Endothelial cell of umbilical vein (primary cell): ENCODE results near the gene CGNL1. TPM values are rescaled to one million over a fixed set of nuclear protein-coding genes. Genes with fewer than 3 reads are reported as not detected.

ENCODE experiments used
- BruUV-seq: library from RNA; stranded (reverse); fragments of 400-500 nt; replicated peaks from 2 replicates; lab custom pipeline; 2021; lab: Mats Ljungman, UMichigan
- CTCF ChIA-PET: fragments of 300-600, 350-600 bp; sonication (Branson Sonifier 250); formaldehyde crosslinking; loops from one replicate; lab custom pipeline; 2021; ENCODE audit warnings: antibody characterized with exemption, inconsistent platforms; lab: Charles Lee
- POLR2A ChIA-PET: fragments of 300-600, 350-600 bp; sonication (Branson Sonifier 250); formaldehyde crosslinking; loops from one replicate; lab custom pipeline; 2021; ENCODE audit warnings: antibody characterized with exemption, inconsistent platforms; lab: Charles Lee
- DNase-seq: peaks from one replicate; pipeline ENCODE4 v3.0.0-alpha.2; 2011; ENCODE audit warnings: low read depth, low spot score
- FAIRE-seq: peaks from 2 replicates; lab custom pipeline; 2011; peaks lifted over from hg19 to GRCh38; lab: Jason Lieb, UNC
- H2AFZ ChIP-seq: 2 replicates; pipeline ENCODE4 v1.6.0; 2012; ENCODE audit warnings: low read depth, low read length, control low read depth, inconsistent platforms
- H3K27ac ChIP-seq: 2 replicates; pipeline ENCODE4 v1.5.1; 2011; ENCODE audit warnings: low read depth, mild to moderate bottlenecking, control low read depth, low read length, moderate library complexity; ENCODE audit not compliant: insufficient read depth
- H3K27me3 ChIP-seq, 2 experiments: 2 replicates each; pipeline versions ENCODE4 v1.6.0 to v1.6.1; 2011; ENCODE audit warnings: low read length in 2 of 2, mixed read lengths in 1 of 2; ENCODE audit not compliant: control insufficient read depth in 2 of 2, insufficient read depth in 2 of 2
- H3K36me3 ChIP-seq, 2 experiments: 2 replicates in 1 of 2; 3 replicates in 1 of 2; pipeline ENCODE4 v1.5.1; 2011; ENCODE audit warnings: low read length in 2 of 2, mild to moderate bottlenecking in 1 of 2, moderate library complexity in 1 of 2; ENCODE audit not compliant: control insufficient read depth in 2 of 2, insufficient read depth in 2 of 2; ENCODE audit errors: extremely low read depth in 1 of 2
- H3K4me1 ChIP-seq: 3 replicates; pipeline ENCODE4 v1.5.1; 2011; ENCODE audit warnings: mild to moderate bottlenecking, low read length; ENCODE audit not compliant: control insufficient read depth, insufficient read depth; ENCODE audit errors: extremely low read depth
- H3K4me2 ChIP-seq: 2 replicates; pipeline ENCODE4 v1.6.1; 2011; ENCODE audit warnings: low read length, control low read depth, mixed read lengths; ENCODE audit not compliant: insufficient read depth
- H3K4me3 ChIP-seq, 3 experiments: fragments of 200-600 bp in 1 of 3; sonication (generic), shearing (Covaris generic) in 1 of 3; replicated peaks in 1 of 3; 2 replicates each; pipeline ENCODE4 v1.5.1; 2011 to 2016; ENCODE audit warnings: control low read depth in 3 of 3, low read length in 3 of 3, mild to moderate bottlenecking in 2 of 3, inconsistent platforms in 1 of 3, low read depth in 1 of 3, moderate library complexity in 1 of 3; ENCODE audit not compliant: insufficient read depth in 1 of 3
- H3K79me2 ChIP-seq: 2 replicates; pipeline ENCODE4 v1.6.0; 2012; ENCODE audit warnings: low read length, inconsistent platforms; ENCODE audit not compliant: control insufficient read depth, insufficient read depth
- H3K9ac ChIP-seq: replicated peaks from 2 replicates; pipeline ENCODE3; 2011; ENCODE audit warnings: low read length, control low read depth; ENCODE audit not compliant: insufficient read depth; ENCODE audit errors: extremely low read depth
- H3K9me1 ChIP-seq: replicated peaks from 3 replicates; pipeline ENCODE4 v1.6.0; 2011; ENCODE audit warnings: mild to moderate bottlenecking, low read length; ENCODE audit not compliant: control insufficient read depth, insufficient read depth; ENCODE audit errors: extremely low read depth
- H3K9me3 ChIP-seq: replicated peaks from 2 replicates; pipeline ENCODE4 v1.5.1; 2012; ENCODE audit warnings: low read length, inconsistent platforms; ENCODE audit not compliant: control insufficient read depth, insufficient read depth
- H4K20me1 ChIP-seq: replicated peaks from 2 replicates; pipeline ENCODE3; 2011; ENCODE audit warnings: mild to moderate bottlenecking, low read length; ENCODE audit not compliant: control insufficient read depth, insufficient read depth; ENCODE audit errors: extremely low read depth
- EZH2 ChIP-seq: IDR thresholded peaks from 2 replicates; pipeline ENCODE4 v1.6.1; 2012; ENCODE audit warnings: borderline replicate concordance, low read depth, mild to moderate bottlenecking, moderate library complexity, low read length, inconsistent platforms; ENCODE audit not compliant: severe bottlenecking
- FOS ChIP-seq: IDR thresholded peaks from 2 replicates; pipeline ENCODE4 v1.6.1; 2011; ENCODE audit warnings: mild to moderate bottlenecking, low read length, moderate library complexity, borderline replicate concordance; ENCODE audit not compliant: insufficient read depth
- POLR2A ChIP-seq: IDR thresholded peaks from 2 replicates; pipeline ENCODE4 v1.6.1; 2012; ENCODE audit warnings: low read depth, mild to moderate bottlenecking, control low read depth, low read length
- POLR2AphosphoS5 ChIP-seq: IDR thresholded peaks from 2 replicates; pipeline ENCODE4 v1.6.1; 2012; ENCODE audit warnings: low read depth, mild to moderate bottlenecking, control low read depth, low read length, moderate library complexity; ENCODE audit not compliant: insufficient read depth
- dilution Hi-C: fragments of 300-500 bp; cut with MboI; formaldehyde crosslinking; loops from one replicate; pipeline ENCODE4 v1.15.0; 2019; ENCODE audit warnings: low sequenced_read_pairs; ENCODE audit not compliant: extremely low pct_ligation_motif_present
- intact Hi-C: fragments of 100-400 bp; cut with micrococcal nuclease; formaldehyde crosslinking; loops from one replicate; pipeline ENCODE4 v1.10.0; 2022
- polyA plus RNA-seq, 4 experiments: library from polyadenylated mRNA; depleted of rRNA in 3 of 4; stranded (reverse) in 3 of 4; unstranded in 1 of 4; fragments of >200 nt; gene quantifications; 2 replicates each; pipeline versions ENCODE4 v1.2.1 to v1.2.3, GENCODE V29; 2011 to 2012; ENCODE audit warnings: missing spikeins in 1 of 4
- total RNA-seq: library from RNA; stranded (reverse); gene quantifications from 2 replicates; pipeline ENCODE4 v1.2.3, GENCODE V29; 2021
- TF ChIP-seq, protein P1 (sequence below), 2 donors: IDR thresholded peaks; 1 replicate in 1 of 2; 2 replicates in 1 of 2; pipeline ENCODE4 v1.5.1; 2011; ENCODE audit warnings: low read length in 2 of 2, mild to moderate bottlenecking in 2 of 2, moderate library complexity in 2 of 2, control low read depth in 1 of 2, inconsistent platforms in 1 of 2, low read depth in 1 of 2; ENCODE audit not compliant: insufficient read depth in 1 of 2; ENCODE audit errors: extremely low read depth in 1 of 2

CGNL1 gene
- total and polyA plus RNA-seq, 2 donors (not counting 3 experiments of a cell fraction or from before 2014, with no cell fraction given), result 6.9 to 27.1 TPM

DNA sequence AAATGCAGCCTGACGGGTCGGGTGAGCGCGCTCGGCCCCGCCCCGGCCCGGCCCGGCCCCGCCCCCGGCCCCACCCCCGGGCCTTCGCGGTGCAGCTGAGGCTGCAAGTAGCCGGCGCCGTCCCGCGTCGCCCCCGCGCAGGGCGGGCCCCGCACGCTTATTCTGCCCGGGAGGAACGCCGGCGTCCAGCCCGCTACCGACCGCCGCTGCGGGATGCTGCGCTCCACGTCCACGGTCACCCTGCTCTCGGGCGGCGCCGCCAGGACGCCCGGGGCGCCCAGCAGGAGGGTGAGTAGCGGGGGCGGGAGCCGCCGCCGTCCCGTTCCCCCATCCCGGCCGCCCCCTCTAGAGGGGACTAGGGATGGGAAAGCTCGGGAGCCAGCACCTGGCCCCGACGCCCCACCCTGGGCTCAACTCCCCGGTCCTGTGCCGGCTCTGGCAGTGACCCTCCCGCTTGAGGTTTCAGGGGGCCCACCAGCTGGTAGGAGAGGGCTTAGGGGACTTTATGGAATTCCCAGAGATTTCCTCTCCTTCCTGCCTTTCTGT is 215.6 kb downstream of the CGNL1 start, which contains the start of gene MYZAP:
Gene MYZAP, plus strand, starts transcription at position 83 of the 546 bp plus-strand sequence. Its CDS starts 131 bp downstream, at position 214.
- H3K27me3 ChIP-seq, result no peaks in the 10 kb centered on the region
- no TSS peak for BruUV-seq
- H3K9me1 ChIP-seq, result no peaks in the 10 kb centered on the region
- H3K27ac ChIP-seq, result no peak within 1 kb of the TSS
- peak; percentile 51 for DNase-seq
- dilution Hi-C loops (no loop called here), intact Hi-C loops (no loop called here)
- ChIA-PET POLR2A (no interaction called here), CTCF (interaction anchor here (1.0 to 2.4 kb wide), 4 partner anchors 14 to 32 kb away, joined by 3 to 8 read pairs (median 4); no protein-coding TSS in a partner anchor)
- H3K4me3 ChIP-seq, result peak within 1 kb of the TSS; percentile 46 to 58 (median 58)
- H3K36me3 ChIP-seq, result no peaks in the 10 kb centered on the region
- no peak for TF ChIP-seq POLR2AphosphoS5
- no peak for TF ChIP-seq FOS
- peak; percentile 51 for TF ChIP-seq POLR2A
- TF ChIP-seq EZH2, result no peak
- TF ChIP-seq, protein P1, sequence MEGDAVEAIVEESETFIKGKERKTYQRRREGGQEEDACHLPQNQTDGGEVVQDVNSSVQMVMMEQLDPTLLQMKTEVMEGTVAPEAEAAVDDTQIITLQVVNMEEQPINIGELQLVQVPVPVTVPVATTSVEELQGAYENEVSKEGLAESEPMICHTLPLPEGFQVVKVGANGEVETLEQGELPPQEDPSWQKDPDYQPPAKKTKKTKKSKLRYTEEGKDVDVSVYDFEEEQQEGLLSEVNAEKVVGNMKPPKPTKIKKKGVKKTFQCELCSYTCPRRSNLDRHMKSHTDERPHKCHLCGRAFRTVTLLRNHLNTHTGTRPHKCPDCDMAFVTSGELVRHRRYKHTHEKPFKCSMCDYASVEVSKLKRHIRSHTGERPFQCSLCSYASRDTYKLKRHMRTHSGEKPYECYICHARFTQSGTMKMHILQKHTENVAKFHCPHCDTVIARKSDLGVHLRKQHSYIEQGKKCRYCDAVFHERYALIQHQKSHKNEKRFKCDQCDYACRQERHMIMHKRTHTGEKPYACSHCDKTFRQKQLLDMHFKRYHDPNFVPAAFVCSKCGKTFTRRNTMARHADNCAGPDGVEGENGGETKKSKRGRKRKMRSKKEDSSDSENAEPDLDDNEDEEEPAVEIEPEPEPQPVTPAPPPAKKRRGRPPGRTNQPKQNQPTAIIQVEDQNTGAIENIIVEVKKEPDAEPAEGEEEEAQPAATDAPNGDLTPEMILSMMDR (IDR thresholded peaks at IDR 0.05; ENCODE audit: extremely low read depth in 1 of 2, insufficient read depth in 1 of 2, low read depth in 1 of 2, low read length in 2 of 2), result peak in 1 of 2 donors; percentile 1
- no peaks in the 10 kb centered on the region for H3K9me3 ChIP-seq
- no peaks in the 10 kb centered on the region for H3K79me2 ChIP-seq
- peak; percentile 71 for FAIRE-seq
- peaks cover 13% of the 10 kb centered on the region for H3K4me1 ChIP-seq
- peak within 1 kb of the TSS; percentile 68 for H2AFZ ChIP-seq
- H4K20me1 ChIP-seq, result no peaks in the 10 kb centered on the region
- peak within 1 kb of the TSS; percentile 36 for H3K9ac ChIP-seq
- H3K4me2 ChIP-seq, result peak within 1 kb of the TSS; percentile 68
